Stimulated activated CD8-positive, alpha-beta memory T cell treated with anti-CD3 and anti-CD28 coated beads, Interleukin-15, amount 100 ng/mL, for 1 hour (primary cell): ENCODE data around the gene SEPTIN10.
"Not testable (repeated sequence)": the region's sequence is repeated elsewhere in the genome, so short reads cannot be mapped to it uniquely, and the experiment has no call there.

Experiments used
- DNase-seq: peaks from one replicate; pipeline ENCODE4 v3.0.0-alpha.2; 2020; ENCODE audit warnings: low read depth

Gene SEPTIN10

DNA sequence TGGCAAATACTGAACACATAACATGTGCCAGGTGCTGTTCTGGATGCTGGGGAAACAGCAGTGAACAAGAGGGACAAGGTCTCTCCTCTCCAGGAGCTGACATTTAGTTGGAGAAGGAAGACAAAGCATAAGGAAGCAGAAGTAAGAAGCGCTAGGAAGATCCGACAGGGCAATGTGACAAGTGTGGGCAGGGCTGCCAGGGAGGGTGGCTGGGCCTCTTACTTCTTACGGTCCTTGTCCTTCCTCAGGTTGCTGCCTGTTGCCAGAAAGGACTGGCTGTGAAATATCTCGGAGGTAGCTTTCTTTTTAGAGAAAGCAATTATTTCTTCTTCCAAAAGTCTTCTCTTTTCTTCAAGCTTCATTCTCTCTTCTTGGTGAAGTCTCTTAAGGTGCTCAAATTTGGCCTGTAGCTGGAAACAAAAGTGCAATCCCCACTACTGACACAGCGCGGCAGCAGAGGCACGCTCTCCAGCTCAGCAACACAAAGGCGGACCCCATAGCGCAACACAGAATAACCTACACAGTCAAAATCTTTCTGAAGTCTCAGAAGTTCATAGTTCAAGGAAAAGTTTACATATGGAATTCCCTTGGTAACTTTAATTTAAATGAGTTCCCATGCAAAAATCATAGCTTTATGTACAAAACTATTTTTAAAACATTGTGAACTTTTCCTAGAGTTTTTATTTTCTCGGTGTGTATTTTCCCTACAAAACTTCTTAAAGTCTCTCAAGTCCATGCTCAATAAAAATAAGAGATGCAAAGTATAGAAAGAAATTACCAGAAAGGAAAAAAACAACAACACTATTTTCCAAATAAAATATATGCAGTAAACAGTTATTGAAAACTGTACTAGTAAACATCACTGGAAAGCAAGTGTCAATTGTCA lies 67.7 kb downstream of the SEPTIN10 start:
- peak; percentile 31 for DNase-seq

DNA sequence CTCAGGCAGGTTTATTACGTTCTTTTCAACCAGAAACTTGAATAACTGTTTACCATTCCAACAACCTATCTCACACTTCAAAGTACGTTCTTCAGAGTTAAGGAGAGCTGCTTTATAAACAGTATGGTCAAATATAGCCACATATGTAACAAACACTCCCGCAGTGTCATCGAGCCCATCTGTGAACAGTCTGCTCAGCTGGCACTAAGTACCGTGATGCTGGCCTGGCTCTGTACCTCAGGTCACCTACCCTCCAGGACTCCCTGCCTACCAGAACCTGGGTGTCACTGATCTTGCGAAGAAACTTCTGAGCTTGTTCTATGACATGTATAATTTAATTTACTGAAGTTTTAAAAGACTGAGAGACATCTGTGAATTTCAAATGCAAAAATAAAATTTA lies 71.4 kb downstream of the SEPTIN10 start:
- DNase-seq: no peak

DNA sequence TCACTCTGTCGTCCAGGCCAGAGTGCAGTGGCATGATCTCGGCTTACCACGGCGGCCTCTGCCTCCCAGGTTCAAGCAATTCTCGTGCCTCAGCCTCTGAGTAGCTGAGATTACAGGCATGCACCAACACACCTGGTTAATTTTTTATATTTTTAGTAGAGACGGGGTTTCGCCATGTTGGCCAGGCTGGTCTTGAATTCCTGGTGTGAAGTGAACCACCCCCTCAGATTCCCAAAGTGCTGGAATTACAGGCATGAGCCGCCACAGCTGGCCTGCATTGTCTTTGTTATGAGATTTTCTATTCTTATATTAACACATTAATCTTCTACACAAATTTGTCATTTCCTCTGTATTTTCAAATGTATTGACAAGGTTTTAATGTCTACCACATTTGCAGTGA lies 75.2 kb downstream of the SEPTIN10 start:
- no peak for DNase-seq

DNA sequence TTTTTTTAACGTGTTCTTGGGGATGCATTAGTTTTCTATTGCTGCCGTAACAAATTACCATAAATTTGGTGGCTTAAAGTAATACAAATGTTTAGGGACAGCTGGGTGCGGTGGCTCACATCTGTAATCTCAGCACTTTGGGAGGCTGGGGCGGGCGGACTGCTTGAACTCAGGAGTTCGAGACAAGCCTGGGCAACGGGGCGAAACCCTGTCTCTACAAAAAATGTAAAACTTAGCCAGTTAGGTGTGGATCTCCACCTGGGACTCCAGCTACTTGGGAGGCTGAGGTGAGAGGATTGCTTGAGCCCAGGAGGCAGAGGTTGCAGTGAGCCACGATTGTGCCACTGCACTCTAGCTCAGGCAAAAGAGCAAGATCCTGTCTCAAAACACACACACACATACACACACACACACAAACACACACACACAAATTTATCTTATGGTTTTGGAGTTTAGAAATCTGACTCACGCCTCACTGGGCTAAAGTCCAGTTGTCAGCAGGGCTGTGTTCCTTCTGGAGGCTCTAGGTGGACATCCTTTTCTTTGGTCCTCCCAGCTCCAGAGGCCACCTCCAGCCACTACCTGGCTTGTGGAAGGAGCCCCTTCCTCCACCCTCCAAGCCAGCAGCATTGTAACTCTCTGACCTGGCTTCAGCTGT lies 76.1 kb downstream of the SEPTIN10 start:
- DNase-seq: no peak

DNA sequence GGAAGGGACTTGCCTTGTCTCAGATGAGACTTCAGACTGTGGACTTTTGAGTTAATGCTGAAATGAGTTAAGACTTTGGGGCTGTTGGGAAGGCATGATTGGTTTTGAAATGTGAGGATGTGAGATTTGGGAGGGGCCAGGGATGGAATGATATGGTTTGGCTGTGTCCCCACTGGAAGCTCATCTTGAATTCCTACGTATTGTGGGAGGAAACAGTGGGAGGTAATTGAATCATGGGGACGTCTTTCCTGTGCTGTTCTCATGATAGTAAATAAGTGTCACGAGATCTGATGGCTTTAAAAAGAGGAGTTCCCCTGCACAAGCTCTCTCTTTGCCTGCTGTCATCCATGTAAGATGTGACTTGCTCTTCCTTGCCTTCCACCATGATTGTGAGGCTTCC lies 77.2 kb downstream of the SEPTIN10 start:
- not testable (repeated sequence) for DNase-seq

DNA sequence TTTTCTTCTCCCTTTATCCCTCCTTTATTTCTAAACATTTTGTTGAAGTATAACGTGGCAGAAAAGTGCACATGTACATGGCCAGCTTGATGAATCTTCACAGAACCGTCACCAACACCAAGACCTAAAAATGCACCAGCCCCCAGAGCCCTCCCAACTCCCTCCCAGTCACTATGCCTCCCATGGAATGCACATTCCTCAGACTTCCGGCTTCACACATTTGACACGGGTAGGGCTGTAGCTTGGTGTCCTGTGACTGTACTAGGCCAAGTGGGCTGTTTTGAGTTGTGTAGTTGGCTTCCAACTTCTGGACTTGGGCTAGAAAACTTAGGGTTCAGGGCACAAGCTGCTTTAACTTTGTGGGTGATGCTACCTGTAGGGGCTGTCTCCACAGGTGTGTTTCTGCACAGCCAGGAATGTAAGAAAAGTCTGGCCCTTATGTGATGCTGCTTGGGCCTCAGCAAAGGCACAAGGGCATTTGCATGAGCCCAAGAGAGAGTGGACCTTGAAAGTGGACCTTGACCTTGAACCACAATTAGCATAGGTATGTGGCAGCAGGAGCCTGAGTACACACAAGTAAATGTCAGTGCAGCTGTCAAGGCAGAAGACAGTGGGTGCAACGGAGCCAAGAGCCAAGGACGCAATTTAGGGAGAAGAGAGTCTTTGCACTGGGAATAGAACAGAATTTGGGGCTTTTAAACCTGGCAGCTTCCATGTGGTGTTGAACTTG lies 78.4 kb downstream of the SEPTIN10 start:
- no peak for DNase-seq

DNA sequence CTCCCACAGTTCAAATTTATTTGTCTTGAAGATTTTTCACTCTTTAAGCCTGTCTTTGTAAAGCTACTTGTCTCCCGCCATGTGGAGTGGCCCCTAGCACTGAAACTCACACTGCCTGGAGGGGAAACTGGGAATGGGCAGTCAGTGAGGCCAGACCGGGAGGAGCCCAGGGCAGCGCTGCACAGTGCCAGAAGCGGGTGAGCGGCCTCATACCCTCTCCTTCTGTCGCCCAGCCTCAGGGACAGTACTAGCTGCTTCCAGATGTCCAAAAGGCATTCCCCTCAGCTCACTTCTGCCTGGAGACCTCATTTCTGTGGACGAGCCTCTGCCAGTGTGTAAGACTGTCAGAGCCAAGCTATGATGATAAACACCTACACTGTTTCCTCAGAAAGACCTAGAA lies 79.9 kb downstream of the SEPTIN10 start:
- DNase-seq: no peak

DNA sequence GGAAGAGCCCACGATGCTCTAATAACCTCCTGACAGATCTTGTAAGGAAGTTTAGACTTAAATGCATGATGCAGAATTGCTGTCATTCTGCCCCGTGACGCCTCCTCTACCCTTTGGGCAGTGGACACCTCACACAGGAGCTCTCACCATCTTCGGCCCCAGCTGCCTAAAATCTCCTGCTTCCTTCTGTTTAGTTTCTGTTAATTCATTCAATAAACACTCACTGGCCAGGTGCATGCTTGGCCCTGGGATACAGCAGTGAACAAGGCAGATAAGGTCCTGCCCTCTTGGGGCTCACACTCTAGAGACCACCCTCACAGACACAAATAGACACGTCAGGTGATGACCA lies 81.1 kb downstream of the SEPTIN10 start:
- DNase-seq: no peak

DNA sequence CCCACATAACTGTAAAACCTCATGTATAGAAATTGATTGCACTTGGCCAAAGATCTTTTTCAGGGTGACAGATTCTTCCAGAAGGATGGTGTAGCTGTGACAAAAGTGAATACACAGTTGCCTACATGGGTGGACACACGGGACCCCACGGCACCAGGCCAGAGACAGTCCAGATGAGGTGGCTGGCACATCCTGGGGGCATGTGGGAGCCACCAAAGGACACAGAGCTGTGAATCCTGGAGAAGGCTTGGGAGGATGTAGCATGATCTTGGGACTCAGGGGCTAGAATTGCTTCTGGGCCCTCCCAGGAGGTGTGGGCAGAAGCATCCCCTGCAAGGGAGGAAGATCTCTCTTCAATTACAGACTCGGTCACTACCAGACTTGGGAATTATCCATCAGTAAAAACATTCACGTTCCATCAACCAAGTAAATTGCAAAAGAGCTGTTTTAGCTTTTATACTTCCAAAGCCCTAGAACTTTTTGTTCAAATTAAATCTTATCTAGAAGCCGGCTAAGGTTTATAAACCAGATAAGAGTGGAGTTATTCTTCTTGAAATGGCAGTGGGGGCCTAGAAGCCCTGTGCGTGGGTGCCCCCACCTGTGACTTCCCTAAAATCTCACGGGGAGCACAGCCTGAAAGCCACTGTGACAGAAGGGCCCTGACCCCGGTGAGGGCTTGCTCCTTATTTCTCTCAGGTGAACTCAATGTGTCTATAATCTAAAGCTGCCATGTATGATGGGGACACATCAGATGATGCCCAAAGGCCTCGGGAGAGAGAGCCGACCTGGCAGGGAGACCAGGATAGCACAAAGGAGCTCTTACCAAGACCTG lies 81.7 kb downstream of the SEPTIN10 start:
- no peak for DNase-seq

DNA sequence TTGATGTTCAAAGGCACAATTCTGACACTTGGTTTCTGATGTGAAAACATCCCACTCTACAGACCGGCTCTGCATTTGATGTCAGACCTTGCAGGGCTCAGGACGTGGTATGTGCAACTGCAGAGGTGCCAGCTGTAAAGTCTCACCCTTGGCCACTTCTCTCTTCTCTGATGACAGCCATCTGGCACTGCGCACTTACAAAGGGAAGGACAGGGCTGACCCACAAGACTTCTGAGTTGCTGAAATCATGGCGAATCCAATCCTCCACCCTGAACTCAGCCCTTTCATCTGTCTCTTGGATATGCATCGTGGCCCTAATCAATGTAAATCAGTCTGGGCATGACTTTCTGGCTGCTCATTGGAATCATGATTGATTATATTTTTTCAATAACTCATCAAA lies 82.5 kb downstream of the SEPTIN10 start:
- no peak for DNase-seq

DNA sequence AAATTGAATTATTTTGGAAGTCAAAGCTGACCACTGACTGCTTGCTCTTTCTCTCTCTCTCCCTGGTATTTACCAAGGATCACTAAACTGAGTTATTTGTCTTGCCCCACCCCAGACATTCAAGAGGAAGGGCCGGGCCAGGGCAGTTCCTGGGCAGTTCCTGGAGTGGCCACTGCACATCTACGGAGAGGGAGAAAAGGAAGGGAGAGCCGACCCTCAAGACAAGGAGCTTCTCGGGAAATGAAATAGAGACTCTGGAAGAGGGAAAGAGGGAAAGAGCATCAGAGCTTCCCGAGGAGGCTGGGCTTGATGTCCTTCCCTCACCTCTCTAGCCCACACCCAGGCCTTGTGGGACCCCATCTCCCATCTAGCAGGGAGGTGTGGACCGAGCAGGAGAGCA lies 83.1 kb downstream of the SEPTIN10 start:
- DNase-seq: no peak

DNA sequence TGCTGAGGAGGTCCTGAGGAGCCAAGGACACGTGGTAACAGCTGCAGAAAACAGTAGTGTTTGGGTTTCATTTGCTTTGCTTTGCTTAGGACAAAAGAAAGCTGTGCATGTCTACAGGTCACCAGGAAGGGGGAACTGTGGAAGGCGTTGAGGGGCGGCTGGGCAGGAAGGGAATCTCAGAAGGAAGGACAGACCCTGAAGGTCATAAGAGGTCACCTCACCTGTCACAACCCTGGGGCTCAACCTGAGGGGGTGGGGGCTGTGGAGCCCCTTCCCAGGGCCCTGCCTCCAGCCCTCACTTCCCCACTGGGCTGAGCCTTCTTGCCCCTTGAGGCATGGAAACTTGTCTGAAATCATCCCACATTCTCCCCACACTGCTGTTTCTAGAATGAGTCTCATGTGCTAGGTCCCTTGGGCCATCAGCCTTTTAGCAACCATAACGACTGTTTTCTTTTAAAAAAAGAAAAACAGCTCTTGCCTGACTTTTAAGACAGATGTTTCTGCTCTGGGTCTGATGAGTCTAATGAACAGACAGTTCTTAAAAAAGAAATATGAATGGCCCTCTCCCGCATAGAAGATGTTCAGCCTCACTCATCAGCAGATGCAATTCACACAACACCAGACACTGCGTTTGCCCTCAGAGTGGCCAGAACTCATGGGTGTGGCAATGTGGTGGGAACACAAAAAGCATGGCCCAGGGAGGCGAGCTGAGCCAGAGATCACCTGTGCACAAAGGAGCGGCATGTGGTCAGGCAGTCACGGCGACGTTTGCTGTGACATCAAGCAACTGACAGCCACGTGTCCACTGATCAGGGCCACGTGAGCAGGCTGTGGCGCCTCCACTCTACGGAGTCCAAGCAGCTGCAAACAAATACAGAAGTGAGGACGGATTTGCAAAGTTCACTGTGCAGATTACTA lies 84.0 kb downstream of the SEPTIN10 start:
- no peak for DNase-seq

DNA sequence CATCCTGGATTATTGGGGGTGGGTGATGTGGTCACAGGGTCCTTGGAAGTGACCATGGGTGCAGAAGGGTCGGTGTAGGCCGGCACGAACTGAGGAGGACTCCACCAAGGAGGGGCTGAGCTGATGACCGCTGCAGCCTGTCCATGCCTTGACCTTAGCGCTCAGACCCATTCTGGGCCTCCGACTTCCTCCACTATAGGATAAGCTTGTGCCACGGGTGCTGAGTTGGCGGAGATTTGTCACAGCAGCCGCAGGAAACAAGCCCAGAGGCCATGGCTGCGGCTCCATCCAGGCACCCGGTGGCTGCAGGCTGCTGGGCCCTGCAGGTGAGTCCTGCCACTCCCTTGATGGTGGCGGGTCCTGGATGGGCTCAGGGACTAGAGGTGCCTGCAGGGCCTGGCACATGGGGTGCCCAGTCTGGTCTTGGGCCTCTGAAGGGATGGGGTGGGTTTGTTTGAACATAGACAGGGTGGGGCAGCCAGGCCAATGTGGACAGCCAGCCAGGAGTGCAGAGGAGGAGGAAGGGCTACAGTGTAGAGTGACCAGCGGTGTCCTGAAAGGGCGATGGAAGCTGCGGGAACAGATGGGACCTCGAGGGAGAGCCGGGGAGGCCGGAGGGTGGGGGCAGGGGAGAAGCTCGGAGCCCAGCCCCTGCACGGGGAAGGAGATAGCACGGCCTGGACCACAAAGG lies 84.8 kb downstream of the SEPTIN10 start:
- DNase-seq: no peak

DNA sequence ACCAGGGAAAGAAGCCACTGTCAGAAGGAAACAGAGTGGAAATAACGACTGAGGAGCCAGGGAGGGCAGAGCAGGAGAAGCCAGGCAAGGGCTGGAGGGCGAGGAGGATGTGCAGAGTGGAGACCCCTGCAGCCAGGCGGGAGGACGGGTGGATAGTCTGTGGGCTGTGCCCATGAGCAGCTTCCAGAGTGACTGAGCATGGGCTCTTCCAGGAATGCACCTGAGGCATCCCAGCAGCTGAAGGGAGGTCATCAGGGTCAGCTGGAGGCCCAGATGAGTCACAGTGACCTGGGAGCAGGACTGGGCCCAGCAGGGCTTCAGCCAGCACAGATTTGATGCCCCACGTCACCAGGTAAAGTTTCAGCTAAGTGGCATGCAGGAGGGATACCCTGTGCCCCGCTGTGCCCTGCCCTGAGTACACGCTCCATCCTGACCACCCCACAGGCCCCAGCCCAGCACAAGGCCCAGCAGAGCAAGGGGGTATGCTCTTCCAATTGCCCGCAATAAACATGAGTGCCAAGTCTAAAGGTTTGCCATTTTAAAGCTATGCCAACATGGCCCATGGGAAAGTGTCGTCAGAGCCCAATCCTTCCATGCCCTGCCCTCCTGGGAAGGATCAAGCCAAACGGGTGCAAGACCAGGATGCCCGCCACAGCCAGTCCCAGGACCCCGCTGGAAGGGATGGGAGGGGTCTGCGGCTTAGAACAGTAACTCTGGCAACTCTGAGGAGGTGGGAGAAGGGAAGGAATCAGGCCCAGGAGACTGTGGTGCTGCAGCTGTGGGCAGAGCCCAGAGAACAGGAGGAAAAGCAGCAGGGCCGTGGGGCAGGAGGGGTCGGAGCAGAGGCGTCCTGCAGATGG lies 85.7 kb downstream of the SEPTIN10 start:
- no peak for DNase-seq

DNA sequence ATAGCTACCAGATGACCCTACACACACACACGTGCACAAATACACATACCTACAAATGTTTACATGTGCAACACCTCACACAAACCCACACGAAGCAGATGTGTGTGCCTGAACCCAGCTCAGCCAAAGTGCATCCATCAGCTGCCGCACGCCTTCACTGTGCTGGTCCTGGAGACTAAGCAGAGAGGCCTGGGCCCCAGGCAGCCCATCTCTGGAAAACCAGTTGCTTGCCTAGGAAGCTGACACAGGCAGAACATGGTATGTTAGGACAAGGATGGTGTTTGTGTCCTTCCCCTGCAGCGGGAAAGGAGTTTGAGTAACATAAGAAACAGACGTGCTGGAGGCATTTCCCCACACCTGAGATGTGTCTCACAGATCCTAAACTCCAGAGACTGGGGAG lies 86.7 kb downstream of the SEPTIN10 start:
- DNase-seq: no peak

DNA sequence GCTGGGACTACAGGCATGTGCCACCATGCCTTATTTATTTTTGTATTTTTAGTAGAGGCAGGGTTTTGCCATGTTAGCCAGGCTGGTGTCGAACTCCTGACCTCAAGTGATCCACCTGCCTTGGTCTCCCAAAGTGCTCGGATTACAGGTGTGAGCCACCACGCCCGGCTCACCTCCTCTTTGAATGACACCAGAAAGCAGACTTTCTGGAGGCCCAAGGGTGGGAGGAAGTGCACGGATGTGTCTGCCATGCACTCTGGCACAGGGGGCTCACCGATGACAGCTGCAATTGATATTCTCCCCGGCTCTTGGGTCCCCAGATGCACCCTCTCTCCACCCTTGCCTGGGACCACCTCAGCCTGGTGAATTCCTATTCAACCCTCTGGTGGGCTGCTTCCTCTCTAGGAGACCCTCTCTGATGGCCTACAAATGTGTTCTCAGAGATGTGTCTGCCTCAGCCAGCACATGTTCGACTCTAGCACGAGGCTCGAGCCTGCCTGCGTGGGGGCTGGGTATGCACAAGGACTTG lies 87.3 kb downstream of the SEPTIN10 start:
- DNase-seq: no peak

DNA sequence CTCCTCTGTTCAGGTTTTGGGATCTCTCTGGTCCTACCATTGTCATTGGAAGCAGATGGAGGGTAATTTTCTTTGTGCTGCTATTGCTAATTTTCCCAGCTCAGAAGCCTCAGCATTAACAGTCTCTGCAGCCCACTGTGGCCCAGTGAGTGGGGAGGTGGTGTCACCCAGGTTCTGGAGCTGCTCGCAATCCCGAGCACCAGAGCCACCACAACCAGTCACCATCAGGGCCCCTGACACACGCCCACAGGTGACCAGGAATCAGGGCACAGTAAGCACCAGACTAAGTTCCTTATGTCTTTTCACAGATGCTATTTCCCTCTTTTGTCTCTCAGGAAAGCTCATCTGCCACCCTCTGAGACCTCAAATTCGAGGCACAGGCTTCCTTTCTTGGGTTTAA lies 87.9 kb downstream of the SEPTIN10 start:
- DNase-seq: no peak

DNA sequence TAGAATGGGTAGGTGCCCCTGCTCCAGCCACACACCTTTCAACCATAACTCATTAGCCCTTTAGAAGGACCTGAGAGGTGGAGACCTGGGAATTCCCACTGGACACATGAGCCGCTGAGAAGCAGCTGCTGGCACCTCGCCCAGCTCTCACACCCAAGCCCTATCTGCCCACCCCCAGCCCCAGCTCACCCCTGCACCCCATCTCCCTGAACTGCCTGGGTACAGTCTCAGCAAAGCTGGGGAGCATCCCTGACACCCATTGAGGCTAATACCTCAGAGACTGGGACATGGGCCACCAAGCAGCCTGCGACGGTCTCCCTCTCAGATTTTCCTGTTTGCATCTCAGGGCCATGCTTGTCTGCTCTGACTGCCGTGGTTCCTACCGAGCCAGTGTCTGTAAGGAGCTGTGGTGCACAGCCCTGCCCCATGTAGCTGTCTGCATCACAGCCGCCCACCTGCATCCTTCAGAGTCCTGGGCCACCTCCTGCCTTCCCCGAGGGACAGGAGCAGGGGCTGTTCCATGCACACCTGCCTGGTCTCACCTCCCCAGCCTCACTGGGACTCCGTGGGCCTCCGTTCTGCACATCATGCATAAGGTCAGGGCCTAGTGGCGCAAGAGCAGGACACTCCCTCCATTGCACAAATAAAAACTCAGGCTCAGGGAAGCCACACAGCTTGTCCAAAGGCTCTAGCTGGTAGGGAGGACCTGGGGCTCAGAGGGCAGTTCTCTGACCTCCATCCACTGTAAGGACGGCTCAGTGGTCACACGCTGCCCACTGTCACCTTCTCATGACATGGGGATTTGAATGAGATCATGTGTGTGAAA lies 90.0 kb downstream of the SEPTIN10 start:
- DNase-seq: no peak
